Stimulated activated CD4-positive, alpha-beta T cell treated with anti-CD3 and anti-CD28 coated beads, Interleukin-1b, Interleukin-23, amount 100 ng/mL, for 4 hours (primary cell): ENCODE data around the gene ANKRD6.

Experiments
- DNase-seq, 2 donors: peaks; one replicate each; pipeline ENCODE4 v3.0.0-alpha.2; 2020; ENCODE audit warnings: low read depth in 2 of 2

ANKRD6 gene

GRCh38 chr6:89471287-89471867 is 38.4 kb downstream of the ANKRD6 start:
- DNase-seq: no peak

GRCh38 chr6:89475101-89475500 is 42.1 kb downstream of the ANKRD6 start:
- DNase-seq: no peak

GRCh38 chr6:89475634-89476033 is 42.7 kb downstream of the ANKRD6 start:
- DNase-seq: no peak

- DNase-seq: no peak
Observed at GRCh38 chr6:89479897-89480296, 46.9 kb downstream of the ANKRD6 start.

GRCh38 chr6:89481695-89482094 is 48.7 kb downstream of the ANKRD6 start:
- no peak for DNase-seq

- DNase-seq: no peak
Observed at GRCh38 chr6:89482126-89482525, 49.2 kb downstream of the ANKRD6 start.

- DNase-seq: no peak
Observed at GRCh38 chr6:89483111-89483720, 50.3 kb downstream of the ANKRD6 start.

- no peak for DNase-seq
Observed at GRCh38 chr6:89485320-89485719, 52.4 kb downstream of the ANKRD6 start.

GRCh38 chr6:89487864-89488263 is 54.9 kb downstream of the ANKRD6 start:
- no peak for DNase-seq

- no peak for DNase-seq
Observed at GRCh38 chr6:89488438-89488837, 55.5 kb downstream of the ANKRD6 start.

GRCh38 chr6:89489078-89489477 is 56.1 kb downstream of the ANKRD6 start:
- DNase-seq: no peak

- no peak for DNase-seq
Observed at GRCh38 chr6:89492025-89492640, 59.2 kb downstream of the ANKRD6 start.

GRCh38 chr6:89494131-89494793 is 61.3 kb downstream of the ANKRD6 start:
- no peak for DNase-seq

GRCh38 chr6:89495961-89496535 is 63.1 kb downstream of the ANKRD6 start:
- no peak for DNase-seq

- DNase-seq: no peak
Observed at GRCh38 chr6:89500611-89501010, 67.7 kb downstream of the ANKRD6 start.

GRCh38 chr6:89501222-89501621 is 68.3 kb downstream of the ANKRD6 start:
- no peak for DNase-seq

GRCh38 chr6:89501753-89502152 is 68.8 kb downstream of the ANKRD6 start:
- DNase-seq: no peak

- no peak for DNase-seq
Observed at GRCh38 chr6:89503641-89504040, 70.7 kb downstream of the ANKRD6 start.

- no peak for DNase-seq
Observed at GRCh38 chr6:89505847-89506246, 72.9 kb downstream of the ANKRD6 start.

GRCh38 chr6:89506716-89507617 is 74.0 kb downstream of the ANKRD6 start:
- DNase-seq: no peak

GRCh38 chr6:89508755-89509563 is 76.0 kb downstream of the ANKRD6 start:
- DNase-seq: no peak
